RKO (cell line): ENCODE data around the gene NOP56.

Source experiments
- DNase-seq: peaks from one replicate; pipeline ENCODE4 v3.0.0-alpha.2; 2016; ENCODE audit warnings: low spot score

Gene NOP56

DNA sequence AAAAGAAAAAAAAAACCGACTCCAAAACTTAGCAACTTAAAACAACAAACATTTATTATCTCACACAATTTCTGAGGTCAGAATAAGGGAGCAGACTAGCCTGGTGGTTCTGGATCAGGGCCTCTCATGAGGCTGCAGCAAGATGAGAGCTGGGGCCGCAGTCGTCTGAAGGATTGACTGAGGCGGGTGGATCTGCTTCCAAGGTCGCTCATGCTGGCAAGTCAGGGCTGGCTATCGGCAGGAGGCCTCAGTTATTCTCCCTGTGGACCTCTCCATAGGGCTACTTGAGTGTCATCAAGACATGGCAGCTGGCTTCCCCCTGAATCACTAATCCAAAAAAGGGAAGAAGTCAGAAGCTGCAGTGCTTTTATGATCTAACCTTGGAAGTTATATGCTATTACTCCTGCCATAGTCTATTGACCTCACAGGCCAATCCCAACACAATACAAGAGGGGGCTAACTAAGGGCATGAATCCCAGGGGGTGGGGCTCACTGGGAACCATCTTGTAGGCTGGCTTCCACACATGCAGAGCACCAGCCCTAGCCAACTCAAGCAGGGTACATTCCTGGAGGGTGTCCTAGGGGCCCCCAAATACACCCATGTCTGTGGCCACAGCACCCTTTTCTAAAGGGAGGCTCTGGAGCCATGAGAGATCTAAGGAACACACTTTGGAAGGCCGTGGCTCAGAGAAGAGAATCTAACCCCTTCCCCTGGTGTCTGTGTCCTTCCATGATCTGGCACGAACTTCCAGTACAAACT lies 51.5 kb downstream of the NOP56 start:
- no peak for DNase-seq

DNA sequence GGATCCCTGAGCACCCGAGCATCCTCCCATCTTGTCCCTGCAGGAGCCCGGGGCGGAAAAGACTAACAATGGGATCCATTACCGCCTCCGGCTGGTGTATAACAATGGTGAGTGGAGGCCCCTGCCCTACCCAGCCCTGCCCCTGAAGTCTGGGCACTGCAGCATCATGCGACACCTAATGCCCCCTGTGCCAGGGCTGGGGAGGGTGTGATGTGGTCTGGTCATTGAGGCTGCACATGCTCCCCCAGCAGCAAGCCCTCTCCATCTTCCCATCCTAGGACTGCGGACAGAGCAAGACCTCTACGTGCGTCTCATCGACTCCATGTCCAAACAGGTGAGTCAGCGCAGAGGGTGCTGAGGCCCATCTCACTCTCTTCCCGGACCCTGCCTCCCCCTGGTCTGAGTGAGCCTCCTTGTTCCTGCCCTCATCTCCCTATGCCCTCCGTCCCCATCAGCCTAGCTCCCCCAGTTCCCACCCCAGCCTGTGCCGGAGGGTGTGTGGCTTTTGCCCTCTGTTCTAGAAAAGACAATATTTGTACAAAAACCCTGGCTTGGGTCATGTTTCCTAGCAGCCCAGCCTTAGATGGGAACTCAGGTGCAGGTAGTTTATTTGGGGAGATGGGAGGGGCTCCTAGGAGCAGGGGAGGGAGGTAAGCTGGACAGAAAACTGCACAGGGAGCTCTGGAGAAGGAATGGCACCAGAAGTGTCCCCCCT lies 53.7 kb downstream of the NOP56 start:
- DNase-seq, result no peak

DNA sequence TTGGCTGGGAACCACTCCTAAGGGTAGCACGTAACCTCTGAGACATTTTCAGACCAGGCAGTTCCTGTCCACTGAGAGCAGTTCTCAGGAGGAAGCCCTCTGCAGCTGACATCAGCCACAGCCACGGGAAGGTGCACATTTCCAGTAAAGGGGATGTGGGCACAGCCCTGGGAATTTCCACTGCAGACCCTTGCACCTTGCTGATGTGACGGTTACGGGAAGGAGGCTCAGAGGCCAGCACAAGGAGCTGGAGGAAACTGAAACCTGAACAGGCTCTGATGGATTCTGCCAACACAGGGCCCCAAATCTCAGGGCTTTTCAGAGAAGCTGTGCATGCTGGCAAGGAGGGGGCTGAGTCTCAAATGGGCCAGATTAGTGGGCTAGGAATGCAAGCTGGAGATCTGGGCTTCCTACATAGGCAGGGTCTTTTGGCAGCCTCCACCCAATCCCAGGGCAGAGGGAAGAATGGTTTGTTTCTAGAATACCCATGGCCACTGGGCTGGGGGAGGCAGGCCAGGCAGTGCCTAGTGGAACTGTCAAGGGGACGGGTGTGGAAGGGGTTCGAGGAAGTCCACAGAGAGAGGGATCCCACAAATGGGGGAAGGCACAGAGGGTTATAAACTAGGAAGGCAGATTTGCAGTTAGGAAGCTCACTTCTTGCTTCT lies 54.4 kb downstream of the NOP56 start:
- no peak for DNase-seq

DNA sequence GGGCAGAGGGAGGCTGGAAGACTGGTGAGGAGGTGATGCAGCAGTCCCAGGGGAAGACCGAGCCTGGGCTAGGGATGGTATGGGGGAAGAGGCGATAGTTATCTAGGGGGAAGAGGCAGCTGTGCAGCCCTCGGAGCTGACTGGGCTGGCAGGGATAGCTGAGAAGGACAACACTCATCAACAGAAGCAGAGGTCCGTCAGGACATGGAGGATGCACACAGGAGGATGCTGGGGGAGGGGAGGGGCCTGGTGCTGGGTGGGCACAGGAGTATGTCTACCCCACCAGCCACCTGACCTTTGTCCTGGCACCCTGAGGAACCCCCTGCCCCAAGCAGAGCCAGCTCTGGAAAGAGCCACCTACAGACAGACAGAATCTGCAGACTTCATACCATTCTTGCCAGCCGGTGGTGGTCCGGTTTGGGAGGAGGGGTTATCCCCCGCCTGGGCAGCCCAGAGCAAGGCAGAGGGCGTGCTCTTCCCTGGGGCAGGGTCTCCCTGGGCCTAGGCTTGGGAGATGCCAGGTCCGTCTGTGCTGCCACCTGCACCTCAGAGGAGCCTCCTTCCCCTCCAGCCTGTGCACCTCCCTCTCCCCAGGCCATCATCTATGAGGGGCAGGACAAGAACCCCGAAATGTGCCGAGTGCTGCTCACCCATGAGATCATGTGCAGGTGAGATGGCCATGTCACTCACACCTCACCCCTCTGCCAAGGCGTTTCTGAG lies 55.1 kb downstream of the NOP56 start:
- DNase-seq, result no peak
